Natural killer cell (primary cell): ENCODE measurements around the gene NUAK1. TPM values are rescaled to one million over a fixed set of nuclear protein-coding genes. Genes with fewer than 3 reads are reported as not detected.

Source experiments
- ATAC-seq, 3 donors: fragments of 150-1000 bp in 2 of 3; fragments of 200-7000 bp in 1 of 3; cut with Tn5 transposase; 1 replicate in 1 of 3; 2 replicates in 2 of 3; pipeline ENCODE4 v1.10.0; 2021; ENCODE audit warnings: mild to moderate bottlenecking in 2 of 3, moderate library complexity in 2 of 3
- DNase-seq, 2 donors: peaks; one replicate each; pipeline versions ENCODE4 v3.0.0 to v3.0.0-alpha.2; 2013 to 2021; ENCODE audit warnings: mixed read lengths in 1 of 2
- H3K27ac ChIP-seq: one replicate; pipeline ENCODE4 v1.5.1; 2013; ENCODE audit warnings: mild to moderate bottlenecking, low read length
- H3K27me3 ChIP-seq: one replicate; pipeline ENCODE4 v1.6.1; 2013; ENCODE audit warnings: low read length; ENCODE audit not compliant: control insufficient read depth, insufficient read depth
- H3K36me3 ChIP-seq: one replicate; pipeline ENCODE4 v1.6.1; 2013; ENCODE audit warnings: low read length; ENCODE audit not compliant: control insufficient read depth, insufficient read depth
- H3K4me1 ChIP-seq: one replicate; pipeline ENCODE4 v1.6.1; 2013; ENCODE audit warnings: low read length; ENCODE audit not compliant: control insufficient read depth, insufficient read depth
- H3K4me3 ChIP-seq: one replicate; pipeline ENCODE4 v1.5.1; 2013; ENCODE audit warnings: low read length
- H3K9me3 ChIP-seq: one replicate; pipeline ENCODE4 v1.6.1; 2013; ENCODE audit warnings: low read length; ENCODE audit not compliant: control insufficient read depth, insufficient read depth
- H3K27ac Mint-ChIP-seq, 2 donors: one replicate each; pipeline ENCODE4 v1.8.0; 2022; ENCODE audit warnings: mild to moderate bottlenecking in 2 of 2, mixed read lengths in 2 of 2, moderate library complexity in 1 of 2
- H3K27me3 Mint-ChIP-seq, 2 donors: one replicate each; pipeline ENCODE4 v1.8.0; 2022; ENCODE audit warnings: low read depth in 2 of 2, mixed read lengths in 2 of 2
- H3K36me3 Mint-ChIP-seq: one replicate; pipeline ENCODE4 v1.8.0; 2022; ENCODE audit warnings: mixed read lengths
- H3K4me1 Mint-ChIP-seq, 2 donors: one replicate each; pipeline ENCODE4 v1.8.0; 2022; ENCODE audit warnings: mixed read lengths in 2 of 2
- H3K4me3 Mint-ChIP-seq: one replicate; pipeline ENCODE4 v1.8.0; 2022; ENCODE audit warnings: mild to moderate bottlenecking, moderate library complexity, mixed read lengths
- H3K9me3 Mint-ChIP-seq, 2 donors: one replicate each; pipeline ENCODE4 v1.8.0; 2022; ENCODE audit warnings: mixed read lengths in 2 of 2
- WGBS: methylation state at CpG from one replicate; pipeline ENCODE4 v1.1.7; 2013; ENCODE audit warnings: missing lambda C conversion rate; ENCODE audit not compliant: insufficient coverage; 5-methylcytosine and 5-hydroxymethylcytosine counted together
- intact Hi-C: fragments of 100-400 bp; cut with micrococcal nuclease; formaldehyde crosslinking; loops from one replicate; pipeline ENCODE4 v1.14.2; 2022
- total RNA-seq, 4 donors: library from RNA; stranded (reverse); fragments of 120-200 nt in 1 of 4; gene quantifications; one replicate each; pipeline versions ENCODE4 v1.2.3 to v1.2.4, GENCODE V29; 2013 to 2022
- TF ChIP-seq, protein P1 (sequence below): fragments of 200-600 bp; IDR thresholded peaks from one replicate; pipeline ENCODE4 v1.8.0; 2022; ENCODE audit warnings: antibody characterized with exemption

Gene NUAK1
- total RNA-seq, 3 donors from 2014 or later (not counting 1 experiment from before 2014, with no cell fraction given) = 1.4 to 10.9 (median 3.4) TPM

DNA sequence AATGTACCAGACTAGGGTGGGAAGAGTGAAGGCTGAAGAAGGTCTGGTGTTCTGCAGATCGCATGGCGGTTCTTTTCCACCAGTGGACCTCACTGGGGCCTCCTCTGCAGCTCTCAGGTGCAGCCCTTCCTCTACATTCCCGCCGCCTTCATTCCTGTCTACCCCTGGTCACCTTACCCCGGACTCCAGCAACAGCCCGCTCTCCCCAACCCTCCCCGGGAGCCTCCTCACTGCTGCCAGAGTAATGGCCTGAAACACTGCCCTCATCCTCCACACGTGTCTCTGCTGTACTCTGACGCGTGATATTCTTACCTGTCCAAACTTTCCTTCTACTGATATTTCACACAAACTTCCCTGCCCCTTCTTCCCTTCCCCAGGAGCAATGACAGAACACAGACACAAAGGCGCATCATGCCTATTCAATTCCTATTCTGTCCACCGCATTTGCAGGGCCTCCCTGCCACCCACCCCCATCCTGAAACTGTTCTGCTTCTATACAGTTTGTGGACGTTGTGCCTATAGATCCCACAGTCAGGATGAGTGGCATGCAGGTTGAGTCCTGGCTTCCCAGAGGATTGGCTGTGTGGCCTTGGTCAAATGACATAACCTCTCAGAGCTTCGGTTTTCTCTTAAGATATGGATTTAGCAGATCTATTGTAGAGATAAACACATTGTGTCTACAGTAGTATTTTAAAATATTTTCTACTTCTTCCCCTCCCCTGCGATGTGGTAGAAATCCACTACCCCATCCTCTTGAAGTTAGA, 1.7 kb upstream of the NUAK1 start:
- H3K4me3 ChIP-seq = no peak overlapping the region
- Mint-ChIP-seq H3K9me3 (no peaks in the 10 kb centered on the region), H3K4me3 (peak overlapping the region; percentile 49), H3K27ac (no peak overlapping the region), H3K36me3 (no peaks in the 10 kb centered on the region), H3K27me3 (peaks cover 56 to 67% of the 10 kb centered on the region in 2 donors), H3K4me1 (peaks cover 0 to 27% of the 10 kb centered on the region in 2 donors)
- H3K4me1 ChIP-seq = peaks cover 24% of the 10 kb centered on the region
- no peaks in the 10 kb centered on the region for H3K36me3 ChIP-seq
- 77% methylated on average over 14 of the region's 15 CpGs for WGBS
- intact Hi-C loops = no loop called here
- peaks cover 20% of the 10 kb centered on the region for H3K27me3 ChIP-seq
- no peak for ATAC-seq
- TF ChIP-seq, protein P1, sequence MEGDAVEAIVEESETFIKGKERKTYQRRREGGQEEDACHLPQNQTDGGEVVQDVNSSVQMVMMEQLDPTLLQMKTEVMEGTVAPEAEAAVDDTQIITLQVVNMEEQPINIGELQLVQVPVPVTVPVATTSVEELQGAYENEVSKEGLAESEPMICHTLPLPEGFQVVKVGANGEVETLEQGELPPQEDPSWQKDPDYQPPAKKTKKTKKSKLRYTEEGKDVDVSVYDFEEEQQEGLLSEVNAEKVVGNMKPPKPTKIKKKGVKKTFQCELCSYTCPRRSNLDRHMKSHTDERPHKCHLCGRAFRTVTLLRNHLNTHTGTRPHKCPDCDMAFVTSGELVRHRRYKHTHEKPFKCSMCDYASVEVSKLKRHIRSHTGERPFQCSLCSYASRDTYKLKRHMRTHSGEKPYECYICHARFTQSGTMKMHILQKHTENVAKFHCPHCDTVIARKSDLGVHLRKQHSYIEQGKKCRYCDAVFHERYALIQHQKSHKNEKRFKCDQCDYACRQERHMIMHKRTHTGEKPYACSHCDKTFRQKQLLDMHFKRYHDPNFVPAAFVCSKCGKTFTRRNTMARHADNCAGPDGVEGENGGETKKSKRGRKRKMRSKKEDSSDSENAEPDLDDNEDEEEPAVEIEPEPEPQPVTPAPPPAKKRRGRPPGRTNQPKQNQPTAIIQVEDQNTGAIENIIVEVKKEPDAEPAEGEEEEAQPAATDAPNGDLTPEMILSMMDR = no peak
- H3K9me3 ChIP-seq = no peaks in the 10 kb centered on the region
- DNase-seq = no peak
- H3K27ac ChIP-seq = no peak overlapping the region

DNA sequence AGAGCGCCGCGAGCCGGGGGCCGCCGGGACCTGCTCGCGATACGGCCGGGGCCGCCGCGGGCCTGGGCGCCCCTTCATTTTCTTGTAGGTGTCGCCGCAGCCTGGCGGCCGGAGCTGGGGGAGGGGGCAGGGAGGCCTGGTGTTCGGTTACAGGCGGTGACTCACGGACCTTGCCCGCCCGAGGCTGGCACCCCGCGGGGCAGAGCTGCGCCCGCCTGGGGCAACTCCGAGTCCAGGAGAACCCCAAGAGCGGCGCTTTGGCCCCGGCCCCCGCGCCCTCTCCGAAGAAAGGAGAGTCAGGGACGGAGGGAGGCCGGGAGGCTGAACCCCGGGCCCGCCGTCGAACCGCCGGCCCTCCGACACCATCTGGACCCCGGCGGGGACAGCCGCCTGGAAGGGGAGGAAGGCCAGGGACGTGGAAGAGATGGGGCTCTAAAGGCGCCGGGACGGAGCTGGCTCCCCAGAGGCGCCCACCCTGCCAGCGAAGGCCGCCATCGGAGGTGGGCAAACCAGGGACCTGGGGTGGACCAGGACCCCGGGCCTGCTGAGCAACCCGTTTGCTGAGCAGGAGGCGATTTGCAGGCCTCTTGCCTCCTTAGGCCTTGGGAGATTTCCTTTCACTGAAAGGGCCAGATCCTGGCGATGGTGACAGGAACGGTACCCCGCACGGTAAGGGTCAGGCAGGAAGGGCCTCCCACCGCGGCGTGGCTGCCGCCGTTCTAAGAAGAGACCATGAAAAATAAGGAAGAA, 843 bp upstream of the NUAK1 start:
- 7% methylated on average over 66 of the region's 66 CpGs for WGBS
- peak overlapping the region; percentile 58 for H3K4me3 Mint-ChIP-seq
- no peak overlapping the region for H3K27ac Mint-ChIP-seq
- TF ChIP-seq, protein P1 = no peak
- no peaks in the 10 kb centered on the region for H3K9me3 ChIP-seq
- no peaks in the 10 kb centered on the region for H3K9me3 Mint-ChIP-seq
- H3K4me1 ChIP-seq = peaks cover 24% of the 10 kb centered on the region
- DNase-seq (peak; percentile 19 to 32), ATAC-seq (peak; percentile 52 to 57 (median 57))
- peaks cover 0 to 28% of the 10 kb centered on the region in 2 donors for H3K4me1 Mint-ChIP-seq
- H3K27me3 Mint-ChIP-seq = peaks cover 53 to 66% of the 10 kb centered on the region in 2 donors
- peaks cover 20% of the 10 kb centered on the region for H3K27me3 ChIP-seq
- H3K36me3 Mint-ChIP-seq = no peaks in the 10 kb centered on the region
- no peak overlapping the region for H3K27ac ChIP-seq
- intact Hi-C loops = no loop called here
- no peak overlapping the region for H3K4me3 ChIP-seq
- H3K36me3 ChIP-seq = no peaks in the 10 kb centered on the region

DNA sequence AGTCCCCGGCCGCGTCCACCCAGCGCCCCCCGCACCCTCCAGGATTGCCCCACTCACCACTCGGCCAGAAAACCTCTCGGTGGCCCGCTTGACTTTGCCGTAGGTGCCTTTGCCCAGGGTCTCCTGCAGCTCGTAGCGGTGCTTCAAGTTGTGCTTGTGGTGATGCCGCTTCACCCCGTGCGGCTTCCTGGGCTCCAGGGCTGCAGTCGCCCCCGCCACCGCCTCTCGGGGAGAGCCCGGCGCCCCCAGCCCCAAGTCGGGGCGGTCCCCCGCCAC, 459 bp downstream of the NUAK1 start:
- Mint-ChIP-seq H3K27ac (no peak overlapping the region), H3K9me3 (no peaks in the 10 kb centered on the region), H3K4me3 (peak overlapping the region; percentile 81), H3K27me3 (peaks cover 55 to 61% of the 10 kb centered on the region in 2 donors), H3K4me1 (peaks cover 0 to 28% of the 10 kb centered on the region in 2 donors), H3K36me3 (no peaks in the 10 kb centered on the region)
- H3K9me3 ChIP-seq = no peaks in the 10 kb centered on the region
- intact Hi-C loops = no loop called here
- WGBS = 2% methylated on average over 23 of the region's 23 CpGs
- TF ChIP-seq, protein P1 = no peak
- peaks cover 20% of the 10 kb centered on the region for H3K27me3 ChIP-seq
- ATAC-seq (peak in 1 of 3 donors; percentile 6), DNase-seq (peak in 1 of 2 donors; percentile 21)
- H3K27ac ChIP-seq = no peak overlapping the region
- H3K4me1 ChIP-seq = peaks cover 24% of the 10 kb centered on the region
- H3K4me3 ChIP-seq = peak overlapping the region; percentile 12
- no peaks in the 10 kb centered on the region for H3K36me3 ChIP-seq
